LHCN-M2 (cell line): ENCODE measurements around the gene VSTM2L. TPM values are rescaled to one million over a fixed set of nuclear protein-coding genes. Genes with fewer than 3 reads are reported as not detected.

Experiments used
- DNase-seq: peaks from one replicate; pipeline ENCODE4 v3.0.0-alpha.2; 2012; ENCODE audit warnings: low read depth
- total RNA-seq: library from RNA; depleted of rRNA; stranded (reverse); fragments of >200 nt; gene quantifications from 2 replicates; pipeline ENCODE4 v1.2.3, GENCODE V29; 2014; rRNA removed

VSTM2L gene
- total RNA-seq, 1 experiment from 2014 or later = 35.2 TPM

DNA sequence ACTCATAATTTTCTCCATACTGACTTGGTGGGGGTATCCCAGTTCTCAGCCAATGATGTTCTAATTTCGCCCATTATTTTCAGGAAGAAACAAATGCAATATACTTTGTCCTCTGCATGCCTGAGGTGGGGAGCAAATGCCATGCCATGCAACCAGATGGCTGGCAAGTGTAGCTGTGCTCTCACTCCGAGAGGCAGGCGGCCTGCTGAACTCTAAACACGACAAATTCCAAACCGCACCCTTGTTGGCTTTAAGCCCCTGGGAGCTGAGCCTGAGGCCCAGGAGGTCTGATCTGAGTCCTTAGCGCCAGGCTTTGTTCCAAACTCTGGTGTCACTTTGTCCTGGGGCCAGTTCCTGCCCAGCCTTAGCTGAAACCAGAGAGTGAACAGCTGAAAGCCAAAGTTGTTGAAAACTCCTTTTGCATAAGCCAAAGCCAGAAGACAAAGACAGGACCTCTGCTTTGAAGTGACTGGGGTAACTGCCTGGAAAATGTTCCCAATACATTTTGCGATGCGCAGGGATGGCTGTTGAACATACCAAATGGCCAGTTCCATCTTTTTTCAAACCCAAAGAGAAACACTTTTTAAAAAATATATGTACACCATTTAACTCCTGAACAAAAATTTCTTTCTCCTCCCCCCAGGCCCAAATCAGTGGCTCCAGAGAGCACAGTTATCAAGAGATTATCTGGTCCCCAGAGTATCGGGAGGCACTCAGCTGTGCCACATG is 84.1 kb downstream of the VSTM2L start:
- DNase-seq = peak; percentile 80

DNA sequence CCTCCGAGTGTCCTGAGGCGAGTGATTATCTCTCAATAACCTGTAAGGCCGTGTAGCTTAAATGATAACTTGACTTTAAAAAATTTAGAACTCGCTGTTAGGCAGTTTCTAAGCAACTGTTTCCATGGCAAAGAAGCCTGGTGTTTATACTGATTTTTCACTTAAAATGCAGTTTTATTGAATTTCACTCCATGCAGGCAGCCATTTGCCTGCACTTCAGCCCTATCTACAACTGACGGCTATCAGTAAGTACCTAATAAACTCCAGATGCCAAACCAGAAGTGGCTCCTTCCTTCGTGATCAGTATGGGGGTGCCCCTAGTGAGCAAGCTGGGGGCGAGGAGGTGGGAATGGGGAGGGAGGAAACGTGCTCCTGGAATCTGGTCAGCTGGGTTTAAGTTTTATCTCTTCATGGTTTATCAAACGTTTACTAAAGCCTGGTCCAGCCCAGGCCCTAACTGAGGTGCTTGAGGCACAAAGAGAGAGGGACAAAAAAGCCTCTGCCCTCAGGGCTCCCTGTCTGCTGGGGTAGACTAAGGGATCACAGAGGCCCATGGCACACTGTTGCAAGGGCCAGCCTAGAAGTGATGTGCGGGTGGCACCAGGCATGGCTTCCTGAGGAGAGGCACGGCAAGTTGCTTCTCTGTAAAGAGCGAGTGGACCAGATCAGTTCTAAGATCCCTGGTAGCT is 84.8 kb downstream of the VSTM2L start:
- no peak for DNase-seq

DNA sequence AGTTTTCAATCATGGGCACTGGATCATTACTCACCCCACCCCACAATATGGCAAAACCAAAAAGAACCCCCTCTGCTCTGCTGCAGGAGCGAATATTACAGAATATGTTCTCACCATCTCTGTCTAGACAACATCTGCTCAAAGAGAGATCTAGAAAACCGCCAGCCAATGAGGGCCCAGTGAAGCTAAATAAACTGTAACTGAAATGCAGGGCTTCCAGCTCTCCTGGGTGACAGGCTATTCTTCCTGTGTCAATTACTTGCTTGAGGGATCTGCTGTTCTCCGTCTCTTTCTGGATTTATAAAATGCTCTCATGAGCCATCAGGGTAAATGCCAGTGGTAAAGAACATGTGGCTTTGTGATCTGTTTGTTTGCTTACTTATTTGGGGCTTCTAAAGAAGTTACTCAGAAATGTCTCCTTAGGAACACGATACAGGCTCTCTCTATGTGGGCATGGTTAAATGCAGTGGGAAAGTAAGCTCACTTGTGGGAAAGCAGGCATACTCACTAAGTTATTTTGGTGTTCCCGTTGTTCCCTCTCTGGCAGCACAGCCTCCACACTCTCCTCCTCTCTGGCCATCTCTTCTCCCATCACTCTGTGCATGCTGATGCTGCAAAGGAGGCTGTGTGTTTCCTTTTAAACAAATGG is 85.5 kb downstream of the VSTM2L start:
- DNase-seq = peak; percentile 92

DNA sequence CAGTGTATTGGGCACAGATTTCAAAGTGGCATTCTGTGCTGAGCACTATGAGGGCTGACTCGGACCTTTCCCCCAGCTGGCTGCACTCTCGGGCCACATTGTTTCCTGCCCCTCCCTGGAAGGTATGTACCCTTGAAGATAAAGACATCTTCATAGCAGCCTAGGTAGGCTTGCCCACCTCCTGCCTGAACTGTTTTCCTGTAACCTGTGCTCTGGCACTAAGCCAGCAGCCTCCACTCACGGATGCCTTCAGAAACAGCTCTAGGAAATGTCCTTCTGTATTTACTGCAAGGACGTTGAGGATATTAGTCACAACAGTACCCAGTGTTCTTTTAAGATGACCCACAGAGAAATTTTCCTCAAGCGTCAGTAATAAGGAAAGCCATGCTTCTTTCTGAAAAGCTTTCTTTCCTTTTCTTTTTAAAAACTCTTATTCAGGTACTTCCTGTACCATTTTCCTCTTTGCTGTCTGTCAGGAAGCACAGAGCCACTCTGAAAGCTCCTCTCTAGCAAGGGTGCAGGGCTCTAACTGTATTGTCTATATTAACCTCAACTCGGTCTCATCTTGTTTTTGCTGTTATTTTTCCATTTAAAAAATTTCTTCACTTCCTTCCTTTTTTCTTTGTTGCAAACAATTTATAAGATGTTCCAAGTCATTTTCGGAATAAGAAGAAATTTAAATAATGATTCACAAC is 86.8 kb downstream of the VSTM2L start:
- DNase-seq = peak; percentile 63

DNA sequence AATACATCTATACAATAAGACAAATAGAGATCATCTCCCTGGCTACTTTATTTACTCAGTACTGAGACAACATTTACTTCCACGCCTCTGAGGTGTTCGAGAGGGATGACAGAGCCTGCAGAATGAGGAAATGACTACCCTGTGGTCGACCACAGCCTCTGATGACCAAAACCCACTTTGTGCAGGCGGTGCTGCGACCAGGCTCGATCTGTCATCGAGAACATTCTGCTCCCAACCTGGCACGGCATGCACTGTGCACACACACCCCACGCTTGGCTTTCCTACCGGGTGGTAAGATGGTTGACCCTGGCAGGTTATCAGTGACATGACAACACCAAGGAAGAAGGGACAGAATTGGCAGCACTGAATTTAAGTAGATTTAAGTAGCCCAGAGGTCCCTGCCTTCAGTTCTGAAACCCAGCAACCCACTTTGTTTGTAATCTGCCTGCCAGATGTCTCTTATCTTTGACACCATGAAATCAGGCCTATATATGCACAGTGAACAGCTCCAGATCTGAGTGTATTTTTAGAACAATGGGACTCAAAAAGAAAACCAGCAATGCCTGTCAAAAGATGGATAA is 87.7 kb downstream of the VSTM2L start:
- peak; percentile 97 for DNase-seq

DNA sequence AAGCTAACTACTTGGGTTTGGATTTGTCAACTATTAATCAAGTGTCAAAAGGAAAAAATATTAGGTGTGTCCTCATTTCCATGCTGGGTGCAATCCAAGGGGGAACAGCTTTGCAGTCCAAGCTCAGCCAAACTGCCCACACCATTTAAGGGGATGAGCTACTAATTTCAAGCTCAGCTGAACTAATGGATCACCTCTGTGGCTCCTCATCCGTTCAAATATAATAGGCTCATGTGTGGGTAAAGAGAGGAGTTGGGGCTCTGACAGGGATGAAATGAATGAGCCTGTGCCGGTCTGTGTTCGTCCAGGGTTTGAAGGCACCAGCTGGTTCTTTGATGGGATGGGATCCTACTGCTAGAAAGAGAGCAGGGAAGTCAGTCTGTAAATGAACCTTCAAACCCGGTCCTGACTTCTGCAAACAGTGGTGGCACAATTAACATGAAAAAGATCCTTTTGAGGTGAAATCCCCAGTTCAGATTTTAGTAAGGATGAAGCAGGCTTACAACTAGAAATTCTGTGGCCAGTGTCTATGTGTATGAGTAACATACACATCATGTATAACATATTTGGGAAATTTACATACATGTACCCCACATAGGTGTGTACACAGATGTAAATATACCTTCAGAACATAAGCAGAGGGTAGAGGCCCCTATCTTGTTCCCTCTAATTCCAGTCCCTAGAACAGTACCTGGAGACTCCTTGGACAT is 88.4 kb downstream of the VSTM2L start:
- no peak for DNase-seq

DNA sequence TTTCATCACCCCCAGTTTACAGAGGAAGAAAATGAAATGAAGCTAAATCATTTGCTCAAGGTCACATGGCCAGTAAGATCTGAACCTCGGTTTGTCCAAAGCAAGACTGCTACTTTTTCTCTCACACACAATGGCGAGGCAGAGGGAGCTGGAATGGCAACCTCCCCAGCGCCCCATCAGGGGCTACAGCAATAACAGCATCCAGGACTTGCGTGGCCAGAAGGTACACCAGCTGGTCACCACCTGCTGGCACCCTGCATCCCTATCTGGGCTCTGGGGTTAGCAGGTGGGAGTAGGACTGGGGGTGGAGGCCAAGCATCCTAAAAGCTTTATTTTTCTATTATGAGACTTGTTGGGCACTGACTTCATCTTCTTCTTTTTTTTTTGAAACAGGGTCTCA is 89.0 kb downstream of the VSTM2L start:
- no peak for DNase-seq

DNA sequence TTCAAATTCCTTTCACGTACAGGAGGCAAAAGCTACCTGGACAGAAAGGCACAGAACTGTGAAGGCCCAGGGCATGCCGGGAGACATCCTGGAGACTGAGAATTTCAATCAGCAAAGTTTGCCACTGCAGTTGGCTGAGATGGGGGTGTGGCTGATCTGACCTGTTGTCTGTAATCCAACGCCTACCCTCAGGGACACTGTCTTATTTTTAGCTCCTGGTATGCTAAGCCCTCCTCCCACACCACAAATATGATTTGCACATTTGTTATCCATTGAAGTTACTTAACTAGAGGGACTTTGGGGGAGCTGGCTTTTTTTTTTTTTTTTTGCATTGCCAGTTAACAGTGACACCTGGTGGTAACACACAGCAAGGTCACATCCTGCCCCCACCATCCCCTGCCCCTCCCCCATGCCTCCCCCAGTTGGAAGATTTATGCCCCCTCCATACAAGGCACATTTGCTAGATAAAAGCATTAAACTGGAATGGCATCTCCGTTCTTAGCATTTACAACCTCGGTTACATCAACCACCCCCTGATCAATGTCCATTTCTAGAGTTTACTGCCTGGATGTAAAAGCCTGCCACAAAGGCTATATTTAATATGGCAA is 90.0 kb downstream of the VSTM2L start:
- DNase-seq = peak; percentile 97

DNA sequence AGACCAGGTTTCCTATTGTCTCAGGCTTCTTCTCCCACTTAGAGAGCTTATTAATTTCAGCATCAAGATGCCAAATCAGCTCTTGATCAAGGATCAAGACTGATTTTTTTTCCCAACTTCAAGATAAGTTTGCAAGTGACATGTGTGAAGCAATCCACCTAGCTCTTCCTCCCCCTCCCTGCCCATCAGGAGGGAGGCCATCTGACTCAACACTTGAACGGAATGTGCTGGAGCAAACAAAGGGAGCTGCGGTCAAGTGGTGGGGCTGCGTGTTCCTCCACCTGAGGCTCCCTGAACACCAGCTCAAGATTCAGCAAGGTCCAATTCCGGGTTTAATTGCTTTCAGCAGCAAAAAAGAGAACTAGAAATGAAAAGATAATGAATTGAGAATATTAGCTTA is 91.6 kb downstream of the VSTM2L start:
- DNase-seq = peak; percentile 86

Other genes starting within 250 kb of the VSTM2L start
- gene CTNNBL1, start 209.1 kb upstream of the VSTM2L start, total RNA-seq = 33.6 and 41.7 TPM in 2 replicates
- gene TTI1, start 130.3 kb downstream of the VSTM2L start, total RNA-seq = 33.5 and 35.3 TPM in 2 replicates
- gene RPRD1B, start 130.6 kb downstream of the VSTM2L start, total RNA-seq = 15.8 and 21.3 TPM in 2 replicates